Suprapubic skin (tissue), 4 donors: Measurements from ENCODE around the gene SMIM13. TPM values are rescaled to one million over a fixed set of nuclear protein-coding genes. Genes with fewer than 3 reads are reported as not detected.
A peak's percentile ranks its signal among the peaks of the same experiment; 100 is the strongest.

Experiments
- DNase-seq, 2 donors: peaks; one replicate each; pipeline ENCODE4 v3.0.0-alpha.2; 2019; ENCODE audit warnings: low spot score in 2 of 2
- H3K27ac ChIP-seq: fragments of 200-600 bp; sonication (generic); one replicate; pipeline ENCODE4 v1.5.1; 2019
- H3K27me3 ChIP-seq: fragments of 200-600 bp; sonication (generic); one replicate; pipeline ENCODE4 v1.5.1; 2019
- H3K36me3 ChIP-seq: fragments of 200-600 bp; sonication (generic); one replicate; pipeline ENCODE4 v1.5.1; 2019
- H3K4me1 ChIP-seq: fragments of 200-600 bp; sonication (generic); one replicate; pipeline ENCODE4 v1.5.1; 2019
- H3K4me3 ChIP-seq: fragments of 200-600 bp; sonication (generic); one replicate; pipeline ENCODE4 v1.5.1; 2019; ENCODE audit warnings: mild to moderate bottlenecking
- H3K9me3 ChIP-seq: fragments of 200-600 bp; sonication (generic); one replicate; pipeline ENCODE4 v1.5.1; 2019
- CTCF ChIP-seq, 2 donors: fragments of 200-600 bp in 1 of 2; fragments of 450-650 bp in 1 of 2; sonication (generic) in 1 of 2; IDR thresholded peaks; one replicate each; pipeline ENCODE4 v1.5.1; 2016 to 2019; ENCODE audit warnings: antibody characterized with exemption in 2 of 2, mild to moderate bottlenecking in 1 of 2, moderate library complexity in 1 of 2
- EP300 ChIP-seq: sonication (generic); formaldehyde crosslinking; IDR thresholded peaks from one replicate; pipeline ENCODE4 v1.6.1; 2017; ENCODE audit warnings: antibody characterized with exemption
- POLR2A ChIP-seq, 2 donors: fragments of 450-650 bp; IDR thresholded peaks; one replicate each; pipeline ENCODE4 v1.6.1; 2017; ENCODE audit warnings: antibody characterized with exemption in 2 of 2, mild to moderate bottlenecking in 2 of 2, moderate library complexity in 2 of 2
- POLR2AphosphoS5 ChIP-seq, 3 donors: sonication (generic); formaldehyde crosslinking; IDR thresholded peaks; one replicate each; pipeline ENCODE4 v1.6.1; 2017; ENCODE audit warnings: antibody characterized with exemption in 3 of 3
- WGBS: methylation state at CpG from one replicate; pipeline ENCODE4 v1.1.5; 2018; 5-methylcytosine and 5-hydroxymethylcytosine counted together
- total RNA-seq, 4 donors: library from RNA; depleted of rRNA; stranded (reverse); fragments of >200 nt; gene quantifications; one replicate each; pipeline ENCODE4 v1.1.0, GENCODE V29; 2016

SMIM13 gene
- total RNA-seq, 4 donors from 2014 or later: 9.3 to 15.6 (median 10.7) TPM

DNA sequence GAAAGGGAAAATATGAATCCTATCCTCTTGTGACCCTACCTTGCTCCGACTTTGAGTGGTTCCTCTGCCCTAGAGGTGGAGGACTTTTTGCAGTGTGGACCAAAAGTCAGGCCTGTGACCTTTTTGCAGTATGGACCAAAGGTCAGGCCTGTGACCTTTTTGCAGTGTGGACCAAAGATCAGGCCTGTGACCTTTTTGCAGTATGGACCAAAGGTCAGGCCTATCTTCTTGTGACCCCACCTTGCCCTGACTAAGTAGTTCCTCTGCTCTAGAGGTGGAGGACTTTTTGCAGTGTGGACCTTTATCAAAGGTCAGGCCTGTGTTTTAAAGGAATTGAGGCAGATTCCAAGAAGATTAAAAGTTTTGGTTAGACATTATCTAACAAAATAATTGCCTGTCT, 28.7 kb downstream of the SMIM13 start:
- H3K4me1 ChIP-seq: peaks cover 42% of the 10 kb centered on the region
- H3K27me3 ChIP-seq: no peaks in the 10 kb centered on the region
- H3K9me3 ChIP-seq: no peaks in the 10 kb centered on the region
- DNase-seq: no peak
- WGBS: 81% methylated on average over 1 of the region's 1 CpG
- H3K4me3 ChIP-seq: no peak overlapping the region
- H3K36me3 ChIP-seq: no peaks in the 10 kb centered on the region
- no peak for TF ChIP-seq CTCF (IDR thresholded peaks at IDR 0.05)
- TF ChIP-seq POLR2A (IDR thresholded peaks at IDR 0.05): no peak
- no peak for TF ChIP-seq EP300
- TF ChIP-seq POLR2AphosphoS5 (IDR thresholded peaks at IDR 0.05): no peak
- H3K27ac ChIP-seq: no peak overlapping the region

DNA sequence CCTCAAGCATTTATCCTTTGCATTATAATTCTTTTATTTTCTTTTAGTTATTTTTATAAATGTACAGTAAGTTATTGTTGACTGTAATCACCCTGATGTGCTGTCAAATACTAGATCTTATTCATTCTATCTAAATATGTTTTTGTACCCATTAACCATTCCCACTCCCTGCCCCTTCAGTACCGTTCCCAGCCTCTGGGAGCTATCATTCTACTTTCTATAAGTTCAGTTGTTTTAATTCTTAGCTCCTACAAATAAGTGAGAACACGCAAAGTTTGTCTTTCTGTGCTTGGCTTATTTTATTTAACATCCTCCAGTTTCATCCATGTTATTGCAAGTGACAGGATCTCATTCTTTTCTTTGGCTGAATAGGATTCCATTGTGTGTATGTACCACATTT, 30.3 kb downstream of the SMIM13 start:
- no peak for DNase-seq
- Histone ChIP-seq H3K4me1 (peaks cover 42% of the 10 kb centered on the region), H3K36me3 (no peaks in the 10 kb centered on the region), H3K27me3 (no peaks in the 10 kb centered on the region), H3K9me3 (no peaks in the 10 kb centered on the region), H3K4me3 (no peak overlapping the region), H3K27ac (no peak overlapping the region)
- TF ChIP-seq POLR2AphosphoS5 (IDR thresholded peaks at IDR 0.05) (no peak), CTCF (IDR thresholded peaks at IDR 0.05) (no peak), EP300 (no peak), POLR2A (IDR thresholded peaks at IDR 0.05) (no peak)
- 93% methylated on average over 2 of the region's 2 CpGs for WGBS

GRCh38 chr6:11126876-11127275, 33.2 kb downstream of the SMIM13 start:
- no CpG with 5 or more reads among the region's 2 CpGs for WGBS
- H3K4me1 ChIP-seq: peaks cover 21% of the 10 kb centered on the region
- TF ChIP-seq CTCF (IDR thresholded peaks at IDR 0.05): no peak
- TF ChIP-seq EP300: no peak
- no peak for TF ChIP-seq POLR2A (IDR thresholded peaks at IDR 0.05)
- TF ChIP-seq POLR2AphosphoS5 (IDR thresholded peaks at IDR 0.05): no peak
- H3K9me3 ChIP-seq: no peaks in the 10 kb centered on the region
- H3K36me3 ChIP-seq: no peaks in the 10 kb centered on the region
- no peaks in the 10 kb centered on the region for H3K27me3 ChIP-seq
- H3K4me3 ChIP-seq: no peak overlapping the region
- peak overlapping the region; percentile 4 for H3K27ac ChIP-seq
- no peak for DNase-seq

DNA sequence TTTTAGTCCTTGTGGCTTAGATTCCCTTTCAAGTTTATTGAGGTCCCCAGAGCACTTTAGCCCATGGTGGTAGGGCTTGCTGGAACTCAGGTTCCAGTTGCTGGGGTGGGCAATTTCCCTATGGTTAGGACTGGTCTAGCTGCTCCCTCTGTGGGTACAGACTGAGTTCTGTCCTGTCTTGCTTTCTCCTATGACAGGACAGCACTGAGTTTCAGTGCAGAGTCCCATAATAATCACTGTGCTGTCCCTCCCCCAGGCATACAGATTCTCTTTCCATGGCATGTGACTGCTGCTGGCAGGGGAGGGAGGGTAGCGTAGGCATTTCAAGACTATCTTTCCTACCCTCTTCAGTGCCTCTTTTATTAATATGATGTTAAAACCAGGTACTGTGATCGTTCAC, 35.0 kb downstream of the SMIM13 start:
- H3K27me3 ChIP-seq: no peaks in the 10 kb centered on the region
- no peak for DNase-seq
- H3K4me3 ChIP-seq: no peak overlapping the region
- no peak overlapping the region for H3K27ac ChIP-seq
- no peak for TF ChIP-seq POLR2AphosphoS5 (IDR thresholded peaks at IDR 0.05)
- no peak for TF ChIP-seq EP300
- TF ChIP-seq POLR2A (IDR thresholded peaks at IDR 0.05): no peak
- no peak for TF ChIP-seq CTCF (IDR thresholded peaks at IDR 0.05)
- H3K36me3 ChIP-seq: no peaks in the 10 kb centered on the region
- WGBS: 94% methylated on average over 2 of the region's 2 CpGs
- H3K4me1 ChIP-seq: peaks cover 16% of the 10 kb centered on the region
- H3K9me3 ChIP-seq: no peaks in the 10 kb centered on the region

- Histone ChIP-seq H3K27ac (no peak overlapping the region), H3K4me3 (no peak overlapping the region), H3K27me3 (no peaks in the 10 kb centered on the region), H3K4me1 (peaks cover 10% of the 10 kb centered on the region), H3K36me3 (peaks cover 2% of the 10 kb centered on the region), H3K9me3 (no peaks in the 10 kb centered on the region)
- no peak for TF ChIP-seq CTCF (IDR thresholded peaks at IDR 0.05)
- no peak for TF ChIP-seq POLR2A (IDR thresholded peaks at IDR 0.05)
- TF ChIP-seq POLR2AphosphoS5 (IDR thresholded peaks at IDR 0.05): no peak
- TF ChIP-seq EP300: no peak
- no peak for DNase-seq
- 28% methylated on average over 1 of the region's 1 CpG for WGBS
Observed at GRCh38 chr6:11129908-11130565, 36.4 kb downstream of the SMIM13 start.
